Panc1 (cell line): ENCODE data around the gene COX6A1. TPM values are rescaled to one million over a fixed set of nuclear protein-coding genes. Genes with fewer than 3 reads are reported as not detected.

Experiments used
- ATAC-seq: fragments of 200-7000 bp; cut with Tn5 transposase; 2 replicates; pipeline ENCODE4 v1.9.1; 2020; ENCODE audit warnings: mild to moderate bottlenecking, moderate library complexity
- BruUV-seq: library from RNA; stranded (reverse); fragments of 400-500 nt; replicated peaks from 2 replicates; lab custom pipeline; 2021; lab: Mats Ljungman, UMichigan
- CTCF ChIA-PET: fragments of 300-600 bp; sonication (Branson Sonifier 250); formaldehyde crosslinking; loops from one replicate; lab custom pipeline; 2022; ENCODE audit warnings: antibody characterized with exemption; lab: Charles Lee
- POLR2A ChIA-PET: fragments of 300-600 bp; sonication (Branson Sonifier 250); formaldehyde crosslinking; loops from one replicate; lab custom pipeline; 2022; ENCODE audit warnings: antibody characterized with exemption; lab: Charles Lee
- DNase-seq: peaks from one replicate; pipeline ENCODE4 v3.0.0-alpha.2; 2010; ENCODE audit warnings: low read depth, low spot score
- H3K27ac ChIP-seq: 2 replicates; pipeline ENCODE4 v1.5.1; 2011; ENCODE audit warnings: mild to moderate bottlenecking, low read length, inconsistent platforms
- H3K27me3 ChIP-seq: fragments of 200-500 bp; sonication (Bioruptor generic); 2 replicates; pipeline ENCODE4 v1.6.0; 2014; ENCODE audit warnings: low read length, inconsistent platforms; ENCODE audit not compliant: control insufficient read depth, insufficient read depth
- H3K36me3 ChIP-seq: fragments of 200-500 bp; sonication (Bioruptor generic); 2 replicates; pipeline ENCODE4 v1.5.1; 2014; ENCODE audit warnings: inconsistent platforms, mild to moderate bottlenecking, low read length, moderate library complexity; ENCODE audit not compliant: control insufficient read depth, insufficient read depth
- H3K4me1 ChIP-seq: 2 replicates; pipeline ENCODE4 v1.5.1; 2011; ENCODE audit warnings: inconsistent platforms, mild to moderate bottlenecking, low read length, moderate library complexity; ENCODE audit not compliant: control insufficient read depth, insufficient read depth
- H3K4me3 ChIP-seq, 2 experiments: 2 replicates each; pipeline ENCODE4 v1.5.1; 2011 to 2012; ENCODE audit warnings: low read depth in 2 of 2, low read length in 2 of 2, mild to moderate bottlenecking in 2 of 2, inconsistent platforms in 1 of 2, moderate library complexity in 1 of 2
- H3K9me3 ChIP-seq: fragments of 200-500 bp; sonication (Bioruptor generic); 2 replicates; pipeline ENCODE4 v1.5.1; 2014; ENCODE audit warnings: low read depth, mild to moderate bottlenecking, inconsistent platforms, low read length, moderate library complexity; ENCODE audit not compliant: control insufficient read depth, insufficient read depth
- POLR2AphosphoS5 ChIP-seq: IDR thresholded peaks from 2 replicates; pipeline ENCODE4 v1.6.1; 2012; ENCODE audit warnings: mild to moderate bottlenecking, low read depth, low read length, moderate library complexity
- SIN3A ChIP-seq: IDR thresholded peaks from 2 replicates; pipeline ENCODE4 v1.6.1; 2012; ENCODE audit warnings: low read depth, mild to moderate bottlenecking, low read length, moderate library complexity, borderline replicate concordance; ENCODE audit not compliant: insufficient read depth
- TCF7L2 ChIP-seq: IDR thresholded peaks from 2 replicates; pipeline ENCODE4 v1.6.1; 2011; ENCODE audit warnings: mild to moderate bottlenecking, low read depth, low read length, inconsistent platforms
- in situ Hi-C: cut with HindIII; loops from 2 replicates; pipeline ENCODE4 v1.10.0; 2016; ENCODE audit warnings: low sequenced_read_pairs, low pct_unique_long_range_greater_than_20kb
- intact Hi-C: fragments of 100-400 bp; cut with micrococcal nuclease; formaldehyde crosslinking; loops from one replicate; pipeline ENCODE4 v1.10.0; 2022; ENCODE audit not compliant: unreplicated experiment
- total RNA-seq: library from RNA; stranded (reverse); gene quantifications from one replicate; pipeline ENCODE4 v1.2.1, GENCODE V29; 2021; ENCODE audit not compliant: unreplicated experiment
- TF ChIP-seq, protein P1 (sequence below), 2 experiments: IDR thresholded peaks; 2 replicates each; pipeline ENCODE4 v1.6.1; 2011 to 2012; ENCODE audit warnings: low read depth in 2 of 2, control low read depth in 1 of 2, low read length in 1 of 2, mild to moderate bottlenecking in 1 of 2, moderate library complexity in 1 of 2; ENCODE audit not compliant: insufficient read depth in 1 of 2
- TF ChIP-seq, protein P2 (sequence below): fragments of 450-650 bp; IDR thresholded peaks from 2 replicates; pipeline ENCODE4 v1.5.1; 2017; ENCODE audit warnings: mild to moderate bottlenecking

The COX6A1 gene
- total RNA-seq, 1 experiment from 2014 or later, result 557 TPM

DNA sequence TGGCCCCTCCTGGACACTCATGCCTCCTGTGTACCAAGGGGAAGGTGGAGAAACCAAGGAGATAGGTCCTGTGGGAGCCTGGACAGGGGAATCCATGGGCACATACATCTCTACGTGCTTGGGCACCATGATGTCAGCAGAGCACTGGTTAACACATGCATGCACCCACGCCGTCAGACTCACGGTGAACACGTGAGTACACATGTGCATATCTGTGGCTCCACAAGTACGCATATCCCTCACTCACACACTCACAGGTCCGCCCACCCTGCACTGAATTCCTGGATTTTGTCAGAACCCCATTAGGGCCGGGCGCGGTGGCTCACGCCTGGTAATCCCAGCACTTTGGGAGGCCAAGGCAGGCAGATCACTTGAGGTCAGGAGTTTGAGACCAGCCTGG lies 29.1 kb upstream of the COX6A1 start:
- BruUV-seq, result no TSS peak
- intact Hi-C loops (no loop called here), in situ Hi-C loops (no loop called here)
- ChIA-PET CTCF (no interaction called here), POLR2A (no interaction called here)
- Histone ChIP-seq H3K4me1 (no peaks in the 10 kb centered on the region), H3K4me3 (no peak overlapping the region), H3K27me3 (no peaks in the 10 kb centered on the region), H3K9me3 (no peaks in the 10 kb centered on the region), H3K36me3 (no peaks in the 10 kb centered on the region), H3K27ac (no peak overlapping the region)
- DNase-seq, result no peak
- no peak for ATAC-seq
- no peak for TF ChIP-seq TCF7L2
- TF ChIP-seq, protein P1, sequence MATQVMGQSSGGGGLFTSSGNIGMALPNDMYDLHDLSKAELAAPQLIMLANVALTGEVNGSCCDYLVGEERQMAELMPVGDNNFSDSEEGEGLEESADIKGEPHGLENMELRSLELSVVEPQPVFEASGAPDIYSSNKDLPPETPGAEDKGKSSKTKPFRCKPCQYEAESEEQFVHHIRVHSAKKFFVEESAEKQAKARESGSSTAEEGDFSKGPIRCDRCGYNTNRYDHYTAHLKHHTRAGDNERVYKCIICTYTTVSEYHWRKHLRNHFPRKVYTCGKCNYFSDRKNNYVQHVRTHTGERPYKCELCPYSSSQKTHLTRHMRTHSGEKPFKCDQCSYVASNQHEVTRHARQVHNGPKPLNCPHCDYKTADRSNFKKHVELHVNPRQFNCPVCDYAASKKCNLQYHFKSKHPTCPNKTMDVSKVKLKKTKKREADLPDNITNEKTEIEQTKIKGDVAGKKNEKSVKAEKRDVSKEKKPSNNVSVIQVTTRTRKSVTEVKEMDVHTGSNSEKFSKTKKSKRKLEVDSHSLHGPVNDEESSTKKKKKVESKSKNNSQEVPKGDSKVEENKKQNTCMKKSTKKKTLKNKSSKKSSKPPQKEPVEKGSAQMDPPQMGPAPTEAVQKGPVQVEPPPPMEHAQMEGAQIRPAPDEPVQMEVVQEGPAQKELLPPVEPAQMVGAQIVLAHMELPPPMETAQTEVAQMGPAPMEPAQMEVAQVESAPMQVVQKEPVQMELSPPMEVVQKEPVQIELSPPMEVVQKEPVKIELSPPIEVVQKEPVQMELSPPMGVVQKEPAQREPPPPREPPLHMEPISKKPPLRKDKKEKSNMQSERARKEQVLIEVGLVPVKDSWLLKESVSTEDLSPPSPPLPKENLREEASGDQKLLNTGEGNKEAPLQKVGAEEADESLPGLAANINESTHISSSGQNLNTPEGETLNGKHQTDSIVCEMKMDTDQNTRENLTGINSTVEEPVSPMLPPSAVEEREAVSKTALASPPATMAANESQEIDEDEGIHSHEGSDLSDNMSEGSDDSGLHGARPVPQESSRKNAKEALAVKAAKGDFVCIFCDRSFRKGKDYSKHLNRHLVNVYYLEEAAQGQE (IDR thresholded peaks at IDR 0.05; ENCODE audit: insufficient read depth in 1 of 2, low read depth in 2 of 2, low read length in 1 of 2), result no peak
- TF ChIP-seq POLR2AphosphoS5, result no peak
- TF ChIP-seq, protein P2, sequence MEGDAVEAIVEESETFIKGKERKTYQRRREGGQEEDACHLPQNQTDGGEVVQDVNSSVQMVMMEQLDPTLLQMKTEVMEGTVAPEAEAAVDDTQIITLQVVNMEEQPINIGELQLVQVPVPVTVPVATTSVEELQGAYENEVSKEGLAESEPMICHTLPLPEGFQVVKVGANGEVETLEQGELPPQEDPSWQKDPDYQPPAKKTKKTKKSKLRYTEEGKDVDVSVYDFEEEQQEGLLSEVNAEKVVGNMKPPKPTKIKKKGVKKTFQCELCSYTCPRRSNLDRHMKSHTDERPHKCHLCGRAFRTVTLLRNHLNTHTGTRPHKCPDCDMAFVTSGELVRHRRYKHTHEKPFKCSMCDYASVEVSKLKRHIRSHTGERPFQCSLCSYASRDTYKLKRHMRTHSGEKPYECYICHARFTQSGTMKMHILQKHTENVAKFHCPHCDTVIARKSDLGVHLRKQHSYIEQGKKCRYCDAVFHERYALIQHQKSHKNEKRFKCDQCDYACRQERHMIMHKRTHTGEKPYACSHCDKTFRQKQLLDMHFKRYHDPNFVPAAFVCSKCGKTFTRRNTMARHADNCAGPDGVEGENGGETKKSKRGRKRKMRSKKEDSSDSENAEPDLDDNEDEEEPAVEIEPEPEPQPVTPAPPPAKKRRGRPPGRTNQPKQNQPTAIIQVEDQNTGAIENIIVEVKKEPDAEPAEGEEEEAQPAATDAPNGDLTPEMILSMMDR, result no peak
- TF ChIP-seq SIN3A, result no peak

DNA sequence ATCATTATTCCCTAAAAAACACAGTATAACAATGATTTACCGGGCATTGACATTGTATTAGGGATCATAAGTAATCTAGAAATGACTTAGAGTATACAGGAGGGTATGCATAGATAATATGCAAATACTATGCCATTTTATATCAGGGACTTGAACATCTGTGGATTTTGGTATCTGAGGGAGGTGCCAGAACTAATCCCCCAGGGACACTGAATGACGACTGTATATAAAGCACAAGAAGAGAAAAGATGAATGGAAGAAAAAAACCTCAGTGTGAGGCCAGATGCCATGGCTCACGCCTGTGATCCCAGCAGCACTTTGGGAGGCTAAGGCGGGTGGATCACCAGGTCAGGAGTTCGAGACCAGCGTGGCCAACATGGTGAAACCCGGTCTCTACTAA lies 25.5 kb upstream of the COX6A1 start:
- ATAC-seq, result no peak
- POLR2A ChIA-PET, result no interaction called here
- no TSS peak for BruUV-seq

More for the DNA sequence above, 25.5 kb upstream of the COX6A1 start:
- H3K4me3 ChIP-seq, result no peak overlapping the region
- H3K27me3 ChIP-seq, result no peaks in the 10 kb centered on the region
- in situ Hi-C loops, result no loop called here
- H3K27ac ChIP-seq, result no peak overlapping the region
- CTCF ChIA-PET, result interaction anchor here (0.6 kb wide), 1 partner anchor 110 kb away, joined by 3 read pairs; the partner anchor contains the start of gene SIRT4
- no peak for DNase-seq
- intact Hi-C loops, result no loop called here
- no peaks in the 10 kb centered on the region for H3K36me3 ChIP-seq
- H3K4me1 ChIP-seq, result no peaks in the 10 kb centered on the region
- TF ChIP-seq, protein P2, result no peak
- TF ChIP-seq TCF7L2 (no peak), POLR2AphosphoS5 (no peak)
- no peaks in the 10 kb centered on the region for H3K9me3 ChIP-seq
